Liver (tissue), 3 donors: ENCODE results near the gene RFX4.

Experiments used
- CTCF ChIP-seq: fragments of 150-350 bp; IDR thresholded peaks from 2 replicates; pipeline ENCODE4 v1.5.1; 2017; ENCODE audit warnings: improper control_type of control experiment, low read depth, low read length; ENCODE audit not compliant: missing input control
- EGR1 ChIP-seq, 2 donors: IDR thresholded peaks; 2 replicates each; pipeline ENCODE4 v1.6.1; 2016 to 2018; ENCODE audit warnings: antibody characterized with exemption in 2 of 2, low read depth in 2 of 2
- TAF1 ChIP-seq: conservative IDR thresholded peaks from 2 replicates; pipeline ENCODE4 v1.6.1; 2016; ENCODE audit warnings: antibody characterized with exemption, mild to moderate bottlenecking
- donor health status: healthy.
- donor health status: healthy.

- no peak for TF ChIP-seq EGR1 (IDR thresholded peaks at IDR 0.05; ENCODE audit: low read depth in 2 of 2)
- TF ChIP-seq CTCF, result no peak
- TF ChIP-seq TAF1, result no peak
These were observed 221.9 kb downstream of the RFX4 start for GRCh38 chr12:106804668-106805067.
